Stimulated activated CD4-positive, alpha-beta T cell treated with anti-CD3 and anti-CD28 coated beads, Interleukin-4, amount 100 ng/mL, for 1 hour (primary cell): ENCODE results near the gene SMIM1.
"Not testable (repeated sequence)": the region's sequence is repeated elsewhere in the genome, so short reads cannot be mapped to it uniquely, and the experiment has no call there.

ENCODE experiments used
- DNase-seq: peaks from one replicate; pipeline ENCODE4 v3.0.0-alpha.2; 2020

SMIM1 gene

DNA sequence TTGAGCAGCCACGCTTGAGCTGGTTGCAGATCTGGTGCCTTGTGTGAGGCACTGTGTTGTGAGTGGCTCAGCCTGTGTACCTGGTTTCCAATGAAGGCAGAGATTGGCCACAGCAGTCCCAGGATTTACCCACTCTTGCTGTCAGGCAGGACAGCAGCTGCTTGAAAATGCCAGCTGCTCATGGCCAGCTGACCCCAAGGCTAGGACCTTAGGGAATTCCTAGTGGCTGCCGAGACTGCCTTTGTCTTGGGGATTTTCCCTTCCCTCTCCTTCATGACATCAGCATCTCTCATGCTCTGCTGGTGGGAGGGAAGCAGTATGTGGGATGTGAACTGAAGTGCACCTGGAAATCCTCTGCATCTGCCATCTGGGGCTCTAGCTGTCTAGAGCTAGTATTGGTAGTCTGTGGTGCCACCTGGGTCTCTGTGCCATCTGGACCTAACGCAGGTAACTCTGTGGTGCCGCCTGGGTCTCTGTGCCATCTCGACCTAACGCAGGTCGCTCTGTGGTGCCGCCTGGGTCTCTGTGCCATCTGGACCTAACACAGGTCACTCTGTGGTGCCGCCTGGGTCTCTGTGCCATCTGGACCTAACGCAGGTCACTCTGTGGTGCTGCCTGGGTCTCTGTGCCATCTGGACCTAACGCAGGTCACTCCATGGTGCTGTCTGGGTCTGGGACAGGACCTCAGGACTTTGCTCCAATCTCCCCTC lies 27.6 kb downstream of the SMIM1 start:
- DNase-seq = no peak

DNA sequence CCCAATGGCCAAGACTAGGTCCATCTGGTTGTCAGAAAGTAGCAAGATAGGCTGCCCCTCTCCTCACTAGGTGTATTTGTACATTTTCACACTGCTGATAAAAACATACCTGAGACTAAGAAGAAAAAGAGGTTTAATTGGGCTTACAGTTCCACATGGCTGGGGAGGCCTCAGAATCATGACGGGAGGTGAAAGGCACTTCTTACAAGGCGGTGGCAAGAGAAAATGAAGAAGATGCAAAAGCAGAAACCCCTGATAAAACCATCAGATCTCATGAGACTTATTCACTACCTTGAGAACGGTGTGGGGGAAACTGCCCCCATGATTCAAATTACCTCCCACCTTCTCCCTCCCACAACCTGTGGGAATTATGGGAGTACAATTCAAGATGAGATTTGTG lies 28.2 kb downstream of the SMIM1 start:
- not testable (repeated sequence) for DNase-seq

DNA sequence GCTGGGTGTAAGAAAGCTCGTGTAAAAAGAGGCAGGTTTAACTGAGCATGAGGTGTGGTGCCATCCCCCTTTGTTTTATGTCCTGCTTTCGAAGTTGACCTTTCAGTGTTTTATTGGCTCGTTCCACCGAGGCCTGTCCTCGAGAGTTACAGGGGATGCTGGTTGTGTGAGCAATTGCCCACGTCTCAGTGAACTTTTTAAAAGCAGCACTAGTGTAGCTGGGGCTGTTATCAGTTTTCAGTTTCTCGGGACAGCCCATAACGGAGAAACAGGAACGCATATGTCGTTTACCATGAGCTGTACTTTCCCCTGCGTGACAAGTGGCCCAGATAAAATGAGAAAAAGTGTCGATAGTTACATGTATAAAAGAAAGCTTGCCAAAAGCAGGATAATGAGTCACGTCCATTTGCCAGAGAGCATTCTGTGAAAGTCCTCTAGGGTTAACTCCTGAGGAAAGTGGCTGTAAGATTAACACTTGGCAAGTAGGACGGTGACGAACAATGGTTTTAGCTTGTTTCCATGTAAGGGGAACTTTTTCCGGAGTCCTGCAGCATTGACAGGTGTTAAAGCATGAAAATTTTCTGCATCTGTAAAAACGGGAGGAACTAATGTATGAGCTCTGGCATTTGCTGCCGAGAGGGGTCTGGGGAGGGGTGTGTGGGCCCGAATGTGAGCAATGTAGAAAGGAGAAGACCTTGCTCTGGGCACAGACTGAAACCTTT lies 31.5 kb downstream of the SMIM1 start:
- no peak for DNase-seq

DNA sequence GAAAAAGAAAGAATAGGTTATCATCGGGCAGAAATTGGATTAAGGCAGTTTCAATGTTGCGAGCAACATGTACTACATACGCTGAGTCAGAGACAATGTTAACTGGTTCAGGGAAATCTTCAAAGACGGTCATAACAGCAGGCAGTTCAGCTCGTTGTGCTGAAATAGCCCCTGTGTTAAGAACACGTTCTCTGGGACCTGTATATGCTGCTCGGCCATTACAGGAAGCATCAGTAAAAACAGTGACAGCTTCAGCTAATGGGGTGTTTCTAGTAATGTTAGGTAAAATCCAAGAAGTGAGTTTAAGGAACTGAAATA lies 32.0 kb downstream of the SMIM1 start:
- DNase-seq = not testable (repeated sequence)

DNA sequence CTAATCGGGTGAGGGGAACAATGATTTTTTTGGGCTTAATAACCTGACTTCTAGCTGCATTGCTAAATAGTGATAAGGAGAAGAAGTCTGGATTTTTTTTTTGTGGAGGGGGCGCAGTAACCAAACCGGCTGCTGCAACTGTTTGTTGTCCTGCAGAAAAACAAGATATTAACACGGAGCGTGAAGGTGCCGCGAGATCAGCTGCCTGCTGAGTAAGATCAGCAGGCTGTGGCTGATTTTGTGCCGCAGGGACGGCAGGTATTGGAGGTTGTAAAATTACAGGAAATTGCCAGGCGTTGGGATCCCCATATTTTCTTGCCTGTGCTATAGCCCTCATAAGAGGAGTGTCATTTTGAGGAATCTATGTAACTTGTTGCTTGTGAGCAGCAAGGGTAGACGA lies 32.5 kb downstream of the SMIM1 start:
- no peak for DNase-seq

DNA sequence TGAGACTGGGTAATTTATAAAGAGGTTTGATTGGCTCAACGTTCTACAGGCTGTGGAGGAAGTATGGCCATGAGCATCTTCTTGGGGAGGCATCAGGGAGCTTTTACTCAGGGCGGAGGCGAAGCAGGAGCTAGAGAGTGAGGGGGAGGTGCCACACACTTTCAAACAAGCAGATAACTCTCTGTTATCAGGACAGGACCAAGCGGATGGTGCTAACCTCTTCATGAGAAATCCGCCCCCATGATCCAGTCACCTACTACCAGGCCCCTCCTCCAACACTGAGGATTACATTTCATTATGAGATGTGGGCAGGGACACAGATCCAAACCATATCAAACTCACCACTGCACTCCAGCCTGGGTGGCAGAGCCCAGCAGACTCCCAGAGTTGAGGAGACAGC lies 35.2 kb downstream of the SMIM1 start:
- no peak for DNase-seq

DNA sequence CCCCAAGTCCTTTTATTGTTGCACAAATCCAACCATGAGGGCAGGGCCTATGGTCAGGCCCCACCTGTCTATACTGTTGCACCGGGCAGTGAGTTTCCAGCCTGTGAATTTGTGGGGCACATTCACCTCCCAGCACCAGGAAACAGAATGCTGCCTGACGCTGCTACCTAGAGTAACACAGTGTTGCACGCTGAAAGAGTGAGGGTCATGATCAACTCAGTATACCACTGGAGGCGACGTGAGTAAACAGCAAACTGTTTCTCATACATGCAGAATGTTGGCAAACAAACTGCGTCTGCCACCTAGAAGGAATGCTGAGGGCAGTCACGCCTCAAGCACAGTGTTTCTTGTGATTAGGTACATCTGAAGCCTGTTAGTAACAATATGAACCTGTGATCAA lies 37.1 kb downstream of the SMIM1 start:
- DNase-seq = no peak

DNA sequence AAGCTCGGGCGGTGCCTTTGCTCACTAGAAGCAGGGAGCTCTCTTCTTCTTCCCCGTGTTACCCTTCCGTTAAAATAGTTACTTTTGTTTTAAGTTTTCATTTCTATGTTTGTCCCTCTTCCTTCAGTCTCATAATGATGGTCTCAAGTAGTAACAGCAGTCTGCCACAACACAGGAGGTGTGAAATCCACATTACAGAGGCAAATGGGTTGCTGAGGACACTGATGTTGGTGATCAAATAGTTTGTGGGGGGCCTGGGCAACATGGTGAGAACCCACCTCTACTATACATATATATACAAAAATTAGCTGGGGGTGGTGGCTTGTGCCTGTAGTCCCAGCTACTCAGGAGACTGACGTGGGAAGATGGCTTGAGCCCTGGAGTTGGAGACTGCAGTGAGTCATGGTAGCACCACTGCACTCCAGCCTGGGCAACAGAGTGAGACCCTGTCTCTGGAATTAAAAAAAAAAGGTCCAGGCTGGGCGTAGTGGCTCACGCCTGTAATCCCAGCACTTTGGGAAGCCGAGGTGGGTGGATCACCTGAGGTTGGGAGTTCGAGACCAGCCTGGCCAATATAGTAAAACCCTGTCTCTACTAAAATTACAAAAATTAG lies 37.7 kb downstream of the SMIM1 start:
- not testable (repeated sequence) for DNase-seq

DNA sequence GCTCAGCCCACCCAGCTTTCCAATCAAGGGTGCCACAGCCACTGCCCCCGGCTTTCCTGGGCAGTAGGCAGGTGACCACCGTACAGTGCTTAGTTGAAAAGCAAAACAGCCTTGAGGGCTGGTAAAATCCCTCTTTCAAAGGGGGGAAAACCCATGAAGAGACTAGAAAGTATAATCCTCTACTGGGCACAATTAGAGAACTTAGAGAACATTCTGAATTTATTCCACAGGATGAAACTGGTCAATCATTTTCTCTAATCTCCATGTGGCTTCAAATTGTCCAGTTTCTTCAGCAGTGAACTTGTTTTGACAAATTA lies 39.0 kb downstream of the SMIM1 start:
- no peak for DNase-seq

DNA sequence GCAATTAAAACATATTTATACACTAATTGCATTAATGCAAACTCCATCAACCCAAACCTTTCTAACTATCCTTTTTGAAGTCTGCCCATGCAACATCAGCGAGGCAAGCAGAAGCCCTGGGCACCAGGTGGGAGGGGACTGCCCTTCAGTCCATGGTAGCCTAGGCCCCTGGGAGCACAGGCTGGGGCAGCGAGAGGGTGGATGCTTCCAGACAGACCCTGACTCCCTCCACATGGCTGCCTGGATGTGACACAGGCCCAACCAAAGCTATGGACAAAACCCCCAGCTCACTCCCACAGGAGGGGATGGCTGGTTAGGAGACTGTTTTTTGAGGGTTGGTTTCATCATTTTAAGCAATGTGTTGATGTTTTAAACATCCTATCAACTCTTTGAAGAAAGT lies 41.5 kb downstream of the SMIM1 start:
- no peak for DNase-seq

DNA sequence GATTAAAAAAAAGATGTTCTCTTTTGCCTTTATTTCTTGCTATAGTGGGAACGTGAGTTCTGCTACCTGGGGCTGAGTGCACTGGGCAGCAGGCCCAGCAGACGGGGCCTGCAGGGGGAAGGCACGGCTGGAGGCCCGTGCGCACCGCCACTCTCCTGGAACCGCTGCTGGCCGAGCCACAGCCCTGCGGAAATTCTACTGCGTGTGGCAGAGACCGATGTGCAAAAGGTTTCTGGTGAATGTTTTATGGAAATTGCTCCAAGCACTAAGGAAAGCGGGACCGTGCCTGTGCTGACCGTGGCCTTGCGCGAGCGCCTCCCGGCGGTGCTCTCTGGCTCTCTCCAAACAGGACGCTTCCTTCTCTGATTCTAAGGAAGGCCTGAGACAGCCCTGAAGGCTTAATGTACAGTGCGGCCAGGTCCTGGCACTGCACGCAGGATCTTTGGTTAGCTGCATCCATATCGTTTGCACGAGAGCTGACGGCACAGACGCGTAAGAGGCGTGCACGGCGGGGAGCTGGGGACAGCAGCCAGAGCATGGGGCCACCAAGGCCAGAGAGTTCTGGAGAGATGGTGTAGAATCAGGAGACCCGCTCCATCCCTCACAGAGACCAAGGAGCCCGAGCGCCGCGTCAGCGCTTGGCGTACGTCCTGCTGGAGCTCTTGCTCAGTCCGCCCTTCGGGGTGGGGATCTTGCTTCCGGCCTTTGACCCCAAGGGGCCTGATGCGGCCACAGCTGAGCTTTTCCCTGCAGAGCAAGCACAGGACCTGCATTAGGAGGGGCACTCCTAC lies 42.4 kb downstream of the SMIM1 start:
- no peak for DNase-seq

DNA sequence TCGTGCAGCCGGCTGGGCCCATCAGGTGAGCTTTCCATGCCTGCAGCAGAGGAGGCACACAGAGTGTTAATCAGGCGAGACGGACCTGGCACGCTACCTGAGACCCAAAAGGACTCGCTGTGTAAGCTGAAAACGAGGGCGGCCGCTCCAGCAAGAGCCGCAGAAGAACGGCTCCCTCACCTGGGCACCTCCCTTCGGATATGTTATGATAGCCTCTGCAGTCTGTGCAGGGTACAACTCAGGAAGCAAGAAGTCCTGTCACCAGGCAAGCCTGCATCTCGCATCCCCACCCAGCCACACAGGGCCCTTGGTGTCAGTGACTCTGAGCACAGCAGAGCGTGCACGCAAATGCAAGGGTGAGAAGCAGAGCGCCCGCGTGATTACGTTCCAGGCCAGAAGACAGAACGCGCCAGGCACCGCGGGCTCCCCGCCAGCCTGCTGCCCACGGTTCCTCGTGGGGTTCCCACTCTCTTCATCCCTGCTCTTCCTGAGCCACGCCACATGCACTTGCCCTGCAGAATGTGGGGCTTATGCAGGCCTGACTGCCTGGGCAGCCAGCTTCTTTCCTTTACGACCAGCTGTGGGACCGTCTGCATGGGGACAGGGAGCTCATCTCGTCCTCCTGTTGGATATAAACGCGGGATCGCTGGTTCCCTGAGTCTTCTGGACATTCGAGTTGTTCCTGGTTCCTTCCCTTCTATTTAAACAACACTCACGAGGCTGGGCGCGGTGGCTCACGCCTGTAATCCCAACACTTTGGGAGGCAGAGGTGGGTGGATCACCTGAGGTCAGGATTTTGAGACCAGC lies 44.0 kb downstream of the SMIM1 start:
- no peak for DNase-seq

DNA sequence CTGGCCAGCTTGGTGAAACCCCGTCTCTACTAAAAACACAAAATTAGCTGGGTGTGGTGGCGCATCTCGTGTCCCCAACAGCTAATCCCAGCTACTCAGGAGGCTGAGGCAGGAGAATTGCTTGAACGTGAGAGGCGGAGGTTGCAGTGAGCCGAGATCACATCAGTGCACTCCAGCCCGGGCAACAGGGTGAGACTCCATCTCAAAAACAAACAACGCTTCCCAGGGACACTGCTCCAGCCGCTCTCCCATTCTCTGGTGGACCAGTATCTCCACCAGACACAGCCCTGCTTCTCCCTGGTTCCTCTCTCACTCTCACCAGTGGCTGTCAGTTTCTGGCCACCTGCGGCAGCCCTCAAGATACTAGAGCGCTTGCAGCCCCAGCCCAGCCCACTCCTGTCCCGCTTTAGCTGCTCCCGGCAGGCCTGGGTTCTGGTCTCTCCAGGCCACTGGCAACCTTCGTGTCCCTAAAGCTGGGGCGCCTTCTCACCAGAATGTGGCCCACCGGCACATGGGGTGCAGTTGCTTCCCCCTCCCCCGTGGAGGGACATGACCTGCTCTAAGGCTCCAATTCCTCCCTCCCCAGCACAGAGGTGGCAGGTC lies 44.7 kb downstream of the SMIM1 start:
- no peak for DNase-seq

DNA sequence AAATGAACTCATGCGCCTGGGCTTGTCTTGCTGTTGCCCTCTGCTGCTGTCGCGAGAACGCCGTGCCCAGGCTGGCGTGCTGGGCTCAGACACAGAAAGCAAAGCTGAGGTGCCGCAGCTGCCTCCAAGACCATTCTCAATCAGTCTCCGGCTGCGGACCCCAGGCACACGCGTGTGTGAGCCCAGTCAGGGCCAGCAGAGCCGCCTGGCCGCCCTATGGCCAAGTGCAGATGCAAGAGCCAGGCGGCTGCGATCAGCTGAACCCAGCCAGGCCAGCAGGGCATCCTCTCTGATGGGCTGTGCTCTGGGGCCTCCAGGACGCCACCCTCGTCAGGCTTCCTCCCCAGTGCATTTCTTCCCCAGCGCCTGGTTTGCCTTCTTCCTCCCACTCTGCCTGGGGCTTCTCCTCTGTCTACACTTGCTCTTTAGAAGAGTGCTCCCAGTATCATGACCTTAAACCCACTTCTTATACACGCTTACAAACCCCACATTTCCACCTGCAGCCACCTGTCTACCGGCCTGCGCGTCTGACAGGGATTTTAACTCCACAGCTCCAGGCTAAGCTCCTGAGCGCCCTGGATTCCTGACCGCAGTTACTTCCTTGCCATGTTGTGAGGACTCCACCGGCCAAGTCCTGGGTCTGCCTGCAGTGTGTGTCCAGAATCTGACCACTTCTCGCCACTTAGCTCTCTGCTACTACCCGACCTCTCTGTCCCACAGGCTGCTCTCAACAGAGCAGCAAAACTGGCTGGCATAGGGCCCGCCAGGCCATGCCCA lies 45.5 kb downstream of the SMIM1 start:
- DNase-seq = no peak

DNA sequence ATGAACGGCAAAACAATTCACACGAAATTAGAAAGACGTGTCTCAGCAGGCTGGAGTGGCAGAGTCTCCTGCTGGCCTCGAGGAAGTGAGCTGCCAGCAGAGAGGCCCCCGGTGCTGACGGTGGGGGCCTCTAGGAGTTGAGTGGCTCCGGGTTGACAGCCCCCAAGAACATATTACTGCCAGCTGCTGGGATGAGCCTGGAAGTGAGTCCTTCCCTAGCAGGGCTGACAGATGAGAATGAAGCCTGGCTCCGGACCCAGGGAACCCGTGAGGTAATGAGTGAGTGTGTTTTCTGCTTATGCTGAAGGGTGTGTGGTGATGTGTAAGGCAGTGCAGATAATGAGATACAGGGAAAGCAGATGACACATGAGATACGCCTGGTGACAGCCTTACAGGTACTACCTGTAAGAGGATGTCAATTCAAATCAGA lies 47.2 kb downstream of the SMIM1 start:
- DNase-seq = no peak

DNA sequence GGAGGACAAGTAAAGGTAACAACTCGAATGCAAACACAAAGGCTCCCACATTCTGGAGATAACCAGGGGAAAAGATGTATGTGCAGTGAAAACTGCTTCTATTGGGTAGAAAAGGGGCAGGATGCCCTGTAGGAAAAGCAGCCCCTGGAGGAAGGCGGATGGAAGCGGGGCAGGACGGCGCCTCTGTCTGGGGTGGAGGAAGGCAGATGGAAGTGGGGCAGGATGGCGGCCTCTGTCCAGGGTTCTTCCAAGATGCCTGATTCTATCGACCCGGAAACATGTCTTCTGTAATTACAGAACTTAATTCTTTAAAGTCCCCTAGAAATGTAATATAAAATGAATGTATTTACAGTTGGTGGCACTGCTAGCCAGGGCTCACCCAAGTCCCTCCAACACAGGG lies 47.8 kb downstream of the SMIM1 start:
- DNase-seq = no peak

DNA sequence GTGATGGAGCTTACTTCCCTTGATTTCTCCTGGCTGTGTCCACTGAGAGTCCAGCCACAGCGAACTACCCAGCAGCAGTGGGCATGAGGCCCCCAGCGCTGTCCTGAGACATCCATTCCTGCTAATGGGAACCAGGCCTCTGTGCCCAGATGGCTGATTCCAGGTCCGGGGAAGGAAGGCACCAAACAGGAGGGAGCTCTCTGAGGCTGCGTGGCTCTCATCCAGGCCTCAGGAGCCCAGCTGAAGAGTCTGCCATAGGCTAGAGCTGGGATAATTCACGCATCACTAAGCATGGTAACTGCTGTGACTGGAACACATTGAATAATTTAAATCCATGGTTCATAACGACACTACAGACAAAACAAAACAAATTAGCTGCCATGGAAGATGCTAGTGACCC lies 48.5 kb downstream of the SMIM1 start:
- DNase-seq = no peak

DNA sequence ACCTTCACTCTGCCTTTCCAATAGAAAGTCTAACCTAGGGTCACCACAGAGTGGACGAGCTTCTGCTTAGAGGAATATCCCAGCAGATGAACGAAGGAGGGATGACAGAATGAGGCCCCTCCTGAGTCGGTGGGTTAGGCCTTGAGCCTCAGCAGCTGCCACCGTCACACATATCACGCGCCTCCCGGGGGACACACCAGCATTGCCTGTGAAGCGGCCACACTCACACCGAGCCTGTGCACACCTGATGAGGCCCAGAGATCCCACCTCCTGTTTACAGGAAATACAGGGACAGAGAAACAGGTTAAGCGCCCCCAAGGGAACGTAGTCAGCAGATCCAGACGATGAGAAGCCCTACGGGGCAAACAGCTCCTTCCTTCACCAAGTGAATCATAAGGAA lies 48.9 kb downstream of the SMIM1 start:
- DNase-seq = no peak

DNA sequence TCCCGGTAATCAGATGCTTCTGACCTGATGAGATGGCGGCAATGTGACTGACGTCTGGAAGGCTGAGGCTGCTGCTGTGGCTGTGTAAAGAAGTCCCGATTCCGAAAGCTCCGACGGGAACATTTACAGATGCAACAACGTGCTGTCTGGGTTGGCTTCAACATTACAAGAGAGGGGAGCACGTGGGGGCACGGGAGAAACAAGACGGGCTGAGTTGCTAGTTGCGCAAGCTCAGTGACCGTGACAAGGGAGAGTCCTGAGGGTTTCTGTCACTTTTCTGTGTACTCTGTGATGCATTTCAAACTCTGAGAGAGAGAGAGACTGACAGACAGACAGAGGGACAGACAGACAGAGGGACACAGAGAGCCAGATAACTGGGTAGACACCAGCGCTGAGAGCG lies 49.4 kb downstream of the SMIM1 start:
- DNase-seq = no peak

DNA sequence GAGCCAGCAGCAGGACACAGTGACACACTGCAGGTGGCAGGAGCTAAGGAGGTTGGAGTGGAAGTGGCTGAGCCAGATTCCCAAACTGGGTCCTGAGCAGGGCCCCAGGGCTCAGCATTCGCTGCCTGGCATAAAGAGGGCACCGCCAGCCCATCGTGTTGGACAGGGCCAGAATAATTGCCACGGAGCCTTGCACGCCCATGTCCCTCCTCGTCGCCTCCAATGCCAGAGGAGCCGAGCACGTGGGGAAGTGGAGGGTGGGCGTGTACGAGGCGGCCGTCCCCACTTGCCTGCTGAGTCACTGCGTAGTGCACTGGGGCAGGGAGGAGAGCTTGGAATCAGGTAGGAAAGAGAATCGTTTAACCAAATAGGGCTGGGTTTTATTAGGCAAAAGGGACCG lies 49.9 kb downstream of the SMIM1 start:
- DNase-seq = no peak

DNA sequence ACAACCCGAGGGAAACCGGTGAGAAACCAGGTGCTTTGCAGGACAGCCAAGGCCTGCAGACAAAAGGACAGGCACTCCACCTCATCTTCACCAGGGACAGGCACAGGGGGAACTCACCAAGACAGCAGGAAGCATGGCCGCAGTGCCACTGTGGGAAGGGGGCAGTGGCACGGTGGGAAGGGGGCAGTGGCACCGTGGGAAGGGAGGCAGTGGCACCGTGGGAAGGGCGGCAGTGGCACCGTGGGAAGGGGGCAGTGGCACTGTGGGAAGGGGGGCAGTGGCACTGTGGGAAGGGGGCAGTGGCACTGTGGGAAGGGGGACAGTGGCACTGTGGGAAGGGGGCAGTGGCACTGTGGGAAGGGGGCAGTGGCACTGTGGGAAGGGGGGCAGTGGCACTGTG lies 52.1 kb downstream of the SMIM1 start:
- no peak for DNase-seq

DNA sequence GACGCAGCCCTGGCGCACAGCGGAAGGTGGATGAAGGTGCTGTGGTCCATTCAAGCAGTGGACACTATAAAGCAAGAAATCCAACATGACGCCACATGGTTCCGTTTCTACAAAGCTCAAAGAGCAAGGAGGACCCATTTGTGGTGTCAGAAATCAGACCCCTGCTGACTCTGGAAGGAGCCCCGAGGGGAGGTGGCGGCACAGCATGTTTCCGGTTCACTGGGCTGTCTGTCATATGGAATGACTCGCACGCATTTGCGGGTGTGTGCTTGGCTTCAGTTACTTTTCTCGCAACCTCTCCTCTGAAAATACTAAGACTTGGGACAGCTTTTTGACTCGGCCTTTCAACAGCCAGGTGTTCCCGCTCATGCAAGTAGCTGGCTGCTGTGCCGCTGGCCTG lies 52.8 kb downstream of the SMIM1 start:
- DNase-seq = no peak
